Parathyroid adenoma (tissue), 2 donors: ENCODE measurements around the gene F11.

Experiments used
- H2AFZ ChIP-seq: fragments of 300-600 bp; sonication (generic); one replicate; pipeline ENCODE4 v1.7.0; 2017; ENCODE audit warnings: antibody characterized with exemption, mild to moderate bottlenecking
- H3K27ac ChIP-seq: fragments of 300-600 bp; sonication (generic); one replicate; pipeline ENCODE4 v1.7.0; 2017
- H3K27me3 ChIP-seq: fragments of 300-600 bp; sonication (generic); one replicate; pipeline ENCODE4 v1.7.0; 2017; ENCODE audit warnings: low read length; ENCODE audit not compliant: control insufficient read depth, insufficient read depth
- H3K36me3 ChIP-seq: fragments of 300-600 bp; sonication (generic); one replicate; pipeline ENCODE4 v1.7.0; 2017; ENCODE audit warnings: low read length; ENCODE audit not compliant: control insufficient read depth, insufficient read depth
- H3K4me1 ChIP-seq: fragments of 300-600 bp; sonication (generic); one replicate; pipeline ENCODE4 v1.7.0; 2017; ENCODE audit warnings: control low read depth
- H3K4me2 ChIP-seq: fragments of 300-600 bp; sonication (generic); one replicate; pipeline ENCODE4 v1.7.0; 2017; ENCODE audit warnings: low read length
- H3K4me3 ChIP-seq: fragments of 300-600 bp; sonication (generic); one replicate; pipeline ENCODE4 v1.7.0; 2017; ENCODE audit warnings: low read depth, low read length
- H3K79me2 ChIP-seq: fragments of 300-600 bp; sonication (generic); one replicate; pipeline ENCODE4 v1.7.0; 2017; ENCODE audit warnings: control low read depth
- H3K9ac ChIP-seq: fragments of 300-600 bp; sonication (generic); one replicate; pipeline ENCODE4 v1.7.0; 2017; ENCODE audit warnings: mild to moderate bottlenecking
- H3K9me3 ChIP-seq: fragments of 300-600 bp; sonication (generic); one replicate; pipeline ENCODE4 v1.7.0; 2017; ENCODE audit warnings: low read length; ENCODE audit not compliant: control insufficient read depth
- CTCF ChIP-seq: fragments of 300-600 bp; sonication (generic); IDR thresholded peaks from one replicate; pipeline ENCODE4 v1.7.0; 2017; ENCODE audit warnings: antibody characterized with exemption, mild to moderate bottlenecking
- donor health status: primary hyperparathyroidism.

The F11 gene

GRCh38 chr4:186298031-186298647, 32.1 kb downstream of the F11 start:
- H3K4me2 ChIP-seq: no peak overlapping the region
- no peak overlapping the region for H2AFZ ChIP-seq
- TF ChIP-seq CTCF: no peak
- no peak overlapping the region for H3K27ac ChIP-seq
- H3K27me3 ChIP-seq: no peaks in the 10 kb centered on the region
- no peak overlapping the region for H3K4me3 ChIP-seq
- H3K9me3 ChIP-seq: no peaks in the 10 kb centered on the region
- H3K9ac ChIP-seq: no peak overlapping the region
- no peaks in the 10 kb centered on the region for H3K79me2 ChIP-seq
- no peaks in the 10 kb centered on the region for H3K36me3 ChIP-seq
- H3K4me1 ChIP-seq: no peaks in the 10 kb centered on the region

GRCh38 chr4:186299291-186299690, 33.3 kb downstream of the F11 start:
- Histone ChIP-seq H3K27me3 (no peaks in the 10 kb centered on the region), H3K4me1 (no peaks in the 10 kb centered on the region), H2AFZ (no peak overlapping the region), H3K27ac (no peak overlapping the region), H3K79me2 (no peaks in the 10 kb centered on the region), H3K4me2 (no peak overlapping the region), H3K9me3 (no peaks in the 10 kb centered on the region), H3K4me3 (no peak overlapping the region), H3K9ac (no peak overlapping the region), H3K36me3 (no peaks in the 10 kb centered on the region)
- TF ChIP-seq CTCF: no peak

- Histone ChIP-seq H3K79me2 (no peaks in the 10 kb centered on the region), H3K36me3 (no peaks in the 10 kb centered on the region), H3K4me1 (no peaks in the 10 kb centered on the region), H3K9me3 (no peaks in the 10 kb centered on the region), H2AFZ (no peak overlapping the region), H3K27ac (no peak overlapping the region), H3K4me3 (no peak overlapping the region), H3K4me2 (no peak overlapping the region), H3K9ac (no peak overlapping the region), H3K27me3 (no peaks in the 10 kb centered on the region)
- TF ChIP-seq CTCF: no peak
Observed at GRCh38 chr4:186300659-186301390, 34.8 kb downstream of the F11 start.

GRCh38 chr4:186304216-186304615, 38.2 kb downstream of the F11 start:
- no peaks in the 10 kb centered on the region for H3K27me3 ChIP-seq
- H3K4me3 ChIP-seq: no peak overlapping the region
- H3K4me1 ChIP-seq: no peaks in the 10 kb centered on the region
- no peak overlapping the region for H3K9ac ChIP-seq
- no peaks in the 10 kb centered on the region for H3K79me2 ChIP-seq
- H2AFZ ChIP-seq: no peak overlapping the region
- no peaks in the 10 kb centered on the region for H3K9me3 ChIP-seq
- H3K27ac ChIP-seq: no peak overlapping the region
- H3K36me3 ChIP-seq: no peaks in the 10 kb centered on the region
- no peak for TF ChIP-seq CTCF
- H3K4me2 ChIP-seq: no peak overlapping the region
